ENCODE measurements around the gene BIRC2.
A peak's percentile ranks its signal among the peaks of the same experiment; 100 is the strongest.
"Not testable (repeated sequence)": the region's sequence is repeated elsewhere in the genome, so short reads cannot be mapped to it uniquely, and the experiment has no call there.

Gene BIRC2

GRCh38 chr11:102346748-102347461 lies at the start of gene BIRC2:
BIRC2 (plus strand) TSS chr11:102347214; CDS start chr11:102349855, 2,641 bp downstream.
- DNase-seq, result peak; percentile 24

GRCh38 chr11:102300837-102301236 lies 46.2 kb upstream of the BIRC2 start:
- not testable (repeated sequence) for DNase-seq

DNA sequence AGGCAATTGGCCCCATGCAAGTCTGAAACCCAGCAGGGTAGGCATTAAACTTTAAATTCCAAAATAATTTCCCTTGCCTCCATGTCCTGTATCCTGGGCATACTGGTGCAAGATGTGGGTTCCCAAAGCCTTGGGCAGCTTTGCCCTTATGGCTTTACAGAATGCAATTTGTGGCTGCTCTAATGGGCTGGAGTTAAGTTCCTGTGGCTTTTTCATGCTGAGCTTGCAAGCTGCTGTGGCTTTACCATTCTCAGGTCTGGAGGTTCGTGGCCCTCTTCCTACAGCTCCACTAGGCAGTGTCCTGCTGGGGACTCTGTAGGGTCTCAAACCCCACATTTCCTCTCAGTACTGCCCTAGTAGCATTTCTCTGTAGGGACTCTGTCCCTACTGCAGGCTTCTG lies 44.8 kb upstream of the BIRC2 start:
- DNase-seq, result no peak

DNA sequence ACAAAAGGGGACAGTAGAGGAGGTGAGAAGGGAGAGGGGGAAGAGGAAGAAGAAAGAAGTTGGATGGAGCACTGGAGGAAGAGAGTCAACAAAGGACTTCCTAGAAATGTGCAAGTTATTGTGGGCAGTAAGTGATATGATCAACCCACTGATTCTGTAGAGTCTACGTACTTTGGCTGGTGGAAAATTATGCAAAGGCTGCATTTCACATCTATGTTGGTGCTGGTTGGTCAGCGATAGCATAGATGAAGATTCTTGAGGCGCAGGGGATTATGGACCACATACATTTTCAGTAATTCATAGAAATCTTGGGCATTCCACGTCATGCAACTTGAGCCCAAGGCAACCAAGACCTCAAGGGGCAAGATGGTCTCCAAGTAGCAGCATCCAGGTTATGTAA lies 42.3 kb upstream of the BIRC2 start:
- no peak for DNase-seq

DNA sequence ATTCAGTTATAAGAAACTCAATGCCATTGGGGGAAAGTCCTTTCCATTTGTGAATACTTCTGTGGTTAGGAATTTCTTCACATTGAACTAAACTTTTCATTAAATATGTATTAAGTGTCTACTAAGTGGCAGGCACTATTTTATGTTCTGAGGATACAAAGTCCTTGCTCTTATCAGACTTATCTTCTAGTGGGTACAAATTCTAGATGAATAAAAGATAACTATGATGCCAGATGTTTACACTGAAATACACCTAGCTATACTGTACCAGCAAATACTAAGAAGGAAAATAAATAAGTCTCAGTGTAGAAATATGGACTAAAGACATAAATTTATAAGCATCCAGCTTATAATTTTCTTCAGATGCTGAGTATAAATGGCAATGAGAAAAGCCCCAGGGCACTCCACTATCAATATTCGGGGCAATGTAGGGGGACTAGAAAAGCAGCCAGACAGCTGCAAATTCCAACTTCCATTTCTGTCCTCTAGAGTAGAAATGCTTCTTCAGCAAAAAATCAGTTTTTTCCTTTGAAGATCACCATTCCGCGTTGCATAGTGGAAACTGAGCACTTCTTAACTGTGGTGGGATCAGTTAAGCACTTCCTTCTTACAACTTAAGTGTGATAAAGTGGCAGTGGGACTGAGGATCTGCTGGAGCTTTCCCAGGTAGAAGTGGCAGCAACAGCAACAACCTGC lies 41.5 kb upstream of the BIRC2 start:
- no peak for DNase-seq

DNA sequence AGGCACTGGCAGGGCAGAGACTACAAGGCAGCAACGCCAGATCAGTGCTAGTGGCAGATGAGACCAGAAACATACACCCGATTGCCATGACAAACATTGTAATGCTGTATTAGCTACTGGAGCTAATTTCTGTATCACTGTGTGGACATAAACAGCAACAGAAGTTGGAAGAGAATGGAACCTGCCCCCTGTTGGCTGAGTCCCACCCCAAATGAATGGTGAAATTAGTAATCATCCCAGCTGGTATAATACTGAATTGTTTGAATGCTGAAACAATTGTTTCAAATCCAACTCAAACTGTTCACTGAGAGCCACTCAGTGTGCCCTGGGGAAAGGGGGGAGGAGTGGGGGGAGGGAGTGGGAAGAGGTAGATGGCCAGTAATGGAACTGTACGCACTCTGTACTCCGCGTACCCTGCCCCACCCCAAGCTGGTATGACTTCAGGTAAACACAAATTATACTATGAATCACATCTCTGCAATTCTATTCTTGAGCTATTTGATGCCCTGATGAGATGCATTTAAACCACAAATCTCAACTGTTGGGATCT lies 40.9 kb upstream of the BIRC2 start:
- DNase-seq, result no peak

GRCh38 chr11:102306817-102307726 lies 39.9 kb upstream of the BIRC2 start:
- DNase-seq, result no peak

DNA sequence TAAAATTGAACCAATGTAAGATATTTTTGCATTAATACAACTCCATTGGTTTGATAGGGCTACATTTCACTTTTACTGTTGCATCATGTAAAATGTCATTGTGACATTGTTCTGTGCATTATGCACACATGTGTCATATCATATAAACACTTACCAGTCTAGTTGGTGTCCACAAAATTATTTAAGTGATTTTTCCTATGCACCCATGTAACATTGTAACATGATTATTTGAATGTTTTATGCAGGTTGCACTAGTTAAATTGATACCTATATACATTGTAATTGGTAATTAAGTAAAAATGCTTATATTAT lies 39.3 kb upstream of the BIRC2 start:
- DNase-seq, result no peak

DNA sequence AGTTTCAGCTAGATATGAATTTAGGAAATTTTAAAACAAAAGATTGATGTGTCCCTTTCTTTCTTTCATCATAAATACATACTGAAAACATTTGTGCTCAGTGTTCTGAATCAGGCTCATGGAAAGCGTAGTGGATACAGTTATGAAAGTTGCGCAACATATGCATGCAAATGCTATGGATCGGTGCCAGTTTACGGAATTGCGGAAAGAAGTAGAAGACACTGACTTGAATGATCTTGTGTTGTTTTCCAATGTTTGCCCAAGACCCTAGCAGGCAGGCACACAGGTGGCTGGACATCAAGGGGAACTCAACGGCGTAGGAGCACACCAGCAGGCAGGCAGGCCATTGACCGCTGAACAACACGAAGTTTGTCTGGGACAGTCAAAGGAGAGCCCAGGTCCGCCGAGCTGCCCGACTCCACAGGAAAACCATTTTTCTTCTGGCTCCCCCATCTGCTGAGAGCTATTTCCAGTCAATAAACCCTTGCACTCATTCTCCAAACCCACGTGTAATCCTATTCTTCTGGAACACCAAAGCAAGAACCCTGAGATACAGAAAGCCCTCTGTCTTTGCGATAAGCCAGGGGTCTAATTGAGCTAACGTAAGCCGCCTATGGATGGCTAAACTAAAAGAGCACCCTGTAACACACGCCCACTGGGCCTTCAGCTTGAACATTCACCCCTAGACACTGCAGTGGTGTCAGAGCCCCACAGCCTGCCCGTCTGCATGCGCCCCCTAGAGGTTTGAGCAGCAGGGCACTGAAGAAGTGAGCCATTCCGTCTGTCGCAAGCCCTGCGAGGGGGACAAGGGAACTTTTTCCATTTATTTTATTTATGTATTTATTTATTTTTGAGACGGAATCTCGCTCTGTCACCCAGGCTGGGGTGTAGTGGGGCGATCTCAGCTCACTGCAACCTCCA lies 37.1 kb upstream of the BIRC2 start:
- no peak for DNase-seq

- DNase-seq, result no peak
These were observed 34.3 kb upstream of the BIRC2 start for GRCh38 chr11:102312667-102313066.

GRCh38 chr11:102313238-102313940 lies 33.6 kb upstream of the BIRC2 start:
- no peak for DNase-seq

DNA sequence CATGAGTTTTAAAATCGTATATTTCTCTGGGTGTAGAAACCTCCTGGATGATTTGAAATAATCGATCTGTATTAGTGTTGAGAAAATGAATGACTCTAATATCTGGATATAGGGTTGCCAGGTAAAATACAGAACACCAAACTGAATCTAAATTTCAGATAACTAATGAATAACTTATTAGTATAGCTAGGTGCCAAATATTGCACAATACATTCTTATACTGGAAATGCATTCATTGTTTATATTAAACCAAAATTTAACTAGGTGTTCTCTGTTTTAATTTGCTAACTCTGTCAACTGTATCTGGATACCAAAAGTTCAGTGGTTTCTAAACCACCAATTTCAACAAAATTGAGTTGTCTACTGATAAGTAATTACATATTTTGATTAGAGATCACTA lies 32.2 kb upstream of the BIRC2 start:
- DNase-seq, result no peak

GRCh38 chr11:102316346-102316904 lies 30.6 kb upstream of the BIRC2 start:
- no peak for DNase-seq

GRCh38 chr11:102317099-102317767 lies 29.8 kb upstream of the BIRC2 start, which contains the start of gene BIRC3:
BIRC3 (plus strand) TSS chr11:102317484; CDS start chr11:102324510, 7,026 bp downstream.
- no peak for DNase-seq

GRCh38 chr11:102317768-102318103 lies 29.3 kb upstream of the BIRC2 start:
- DNase-seq, result no peak

- no peak for DNase-seq
These were observed 28.5 kb upstream of the BIRC2 start for GRCh38 chr11:102318469-102318868.

DNA sequence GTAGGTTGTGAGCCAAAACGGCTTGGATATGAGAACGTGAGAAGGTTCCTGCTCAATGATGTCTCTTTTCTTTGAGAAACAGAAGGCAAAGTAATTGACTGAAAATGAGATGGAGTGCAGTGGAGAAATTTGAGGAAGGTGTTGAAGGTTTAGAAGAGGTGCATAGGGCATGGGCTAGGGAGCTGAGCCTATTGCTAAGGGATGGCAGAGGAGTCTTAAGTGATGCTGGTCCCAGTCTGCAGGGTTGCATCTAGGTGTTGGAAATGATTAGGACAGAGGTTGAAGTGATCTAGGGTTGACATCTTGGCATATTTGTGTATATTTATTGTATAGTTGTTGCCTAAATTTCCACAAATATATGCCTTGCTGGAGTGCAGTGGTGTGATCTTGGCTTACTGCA lies 27.5 kb upstream of the BIRC2 start:
- DNase-seq, result no peak

GRCh38 chr11:102320188-102320587 lies 26.8 kb upstream of the BIRC2 start:
- no peak for DNase-seq

- DNase-seq, result no peak
These were observed 26.3 kb upstream of the BIRC2 start for GRCh38 chr11:102320679-102321078.

DNA sequence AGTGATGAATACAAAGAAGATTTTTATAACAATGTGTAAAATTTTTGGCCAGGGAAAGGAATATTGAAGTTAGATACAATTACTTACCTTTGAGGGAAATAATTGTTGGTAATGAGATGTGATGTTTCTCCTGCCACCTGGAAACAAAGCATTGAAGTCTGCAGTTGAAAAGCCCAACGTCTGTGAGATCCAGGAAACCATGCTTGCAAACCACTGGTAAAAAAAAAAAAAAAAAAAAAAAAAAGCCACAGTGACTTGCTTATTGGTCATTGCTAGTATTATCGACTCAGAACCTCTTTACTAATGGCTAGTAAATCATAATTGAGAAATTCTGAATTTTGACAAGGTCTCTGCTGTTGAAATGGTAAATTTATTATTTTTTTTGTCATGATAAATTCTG lies 24.5 kb upstream of the BIRC2 start:
- no peak for DNase-seq

Data from NCI-H1694 treated with DMSO at 0.1 percent for 48 hours (cell line).